Measurements from ENCODE around the gene TSHZ1.

The TSHZ1 gene

GRCh38 chr18:75247611-75248421, 37.2 kb downstream of the TSHZ1 start:
- Histone ChIP-seq H3K4me3 (ENCODE audit: low read length) (no peak overlapping the region), H3K9ac (ENCODE audit: low read length) (no peak overlapping the region)

GRCh38 chr18:75248426-75249174, 38.0 kb downstream of the TSHZ1 start:
- no peak overlapping the region for H3K4me3 ChIP-seq (ENCODE audit: low read length)

More at GRCh38 chr18:75247611-75248421, 37.2 kb downstream of the TSHZ1 start:
- Histone ChIP-seq H3K27ac (ENCODE audit: low read length) (no peak overlapping the region), H3K36me3 (ENCODE audit: control insufficient read depth, low read depth, low read length) (no peaks in the 10 kb centered on the region), H3K9me3 (ENCODE audit: control insufficient read depth, low read depth, low read length) (no peaks in the 10 kb centered on the region), H3K4me1 (ENCODE audit: control insufficient read depth, low read depth, low read length) (no peaks in the 10 kb centered on the region), H3K27me3 (ENCODE audit: control insufficient read depth, insufficient read depth, low read length) (no peaks in the 10 kb centered on the region)

GRCh38 chr18:75249175-75249518, 38.5 kb downstream of the TSHZ1 start:
- H3K27ac ChIP-seq (ENCODE audit: low read length), result no peak overlapping the region

More at GRCh38 chr18:75248426-75249174, 38.0 kb downstream of the TSHZ1 start:
- Histone ChIP-seq H3K27me3 (ENCODE audit: control insufficient read depth, insufficient read depth, low read length) (no peaks in the 10 kb centered on the region), H3K27ac (ENCODE audit: low read length) (no peak overlapping the region), H3K9me3 (ENCODE audit: control insufficient read depth, low read depth, low read length) (no peaks in the 10 kb centered on the region), H3K36me3 (ENCODE audit: control insufficient read depth, low read depth, low read length) (no peaks in the 10 kb centered on the region), H3K4me1 (ENCODE audit: control insufficient read depth, low read depth, low read length) (no peaks in the 10 kb centered on the region), H3K9ac (ENCODE audit: low read length) (no peak overlapping the region)

GRCh38 chr18:75249672-75250470, 39.3 kb downstream of the TSHZ1 start:
- Histone ChIP-seq H3K4me1 (ENCODE audit: control insufficient read depth, low read depth, low read length) (no peaks in the 10 kb centered on the region), H3K9ac (ENCODE audit: low read length) (no peak overlapping the region), H3K9me3 (ENCODE audit: control insufficient read depth, low read depth, low read length) (no peaks in the 10 kb centered on the region), H3K27me3 (ENCODE audit: control insufficient read depth, insufficient read depth, low read length) (no peaks in the 10 kb centered on the region), H3K36me3 (ENCODE audit: control insufficient read depth, low read depth, low read length) (no peaks in the 10 kb centered on the region), H3K4me3 (ENCODE audit: low read length) (no peak overlapping the region), H3K27ac (ENCODE audit: low read length) (no peak overlapping the region)

More at GRCh38 chr18:75249175-75249518, 38.5 kb downstream of the TSHZ1 start:
- H3K9me3 ChIP-seq (ENCODE audit: control insufficient read depth, low read depth, low read length), result no peaks in the 10 kb centered on the region
- H3K4me3 ChIP-seq (ENCODE audit: low read length), result no peak overlapping the region
- H3K9ac ChIP-seq (ENCODE audit: low read length), result no peak overlapping the region
- no peaks in the 10 kb centered on the region for H3K27me3 ChIP-seq (ENCODE audit: control insufficient read depth, insufficient read depth, low read length)
- no peaks in the 10 kb centered on the region for H3K36me3 ChIP-seq (ENCODE audit: control insufficient read depth, low read depth, low read length)
- H3K4me1 ChIP-seq (ENCODE audit: control insufficient read depth, low read depth, low read length), result no peaks in the 10 kb centered on the region

- Histone ChIP-seq H3K9ac (ENCODE audit: low read length) (no peak overlapping the region), H3K4me3 (ENCODE audit: low read length) (no peak overlapping the region), H3K27me3 (ENCODE audit: control insufficient read depth, insufficient read depth, low read length) (no peaks in the 10 kb centered on the region), H3K27ac (ENCODE audit: low read length) (no peak overlapping the region), H3K4me1 (ENCODE audit: control insufficient read depth, low read depth, low read length) (no peaks in the 10 kb centered on the region), H3K9me3 (ENCODE audit: control insufficient read depth, low read depth, low read length) (no peaks in the 10 kb centered on the region), H3K36me3 (ENCODE audit: control insufficient read depth, low read depth, low read length) (no peaks in the 10 kb centered on the region)
Observed at GRCh38 chr18:75250471-75250821, 39.8 kb downstream of the TSHZ1 start.

- Histone ChIP-seq H3K9me3 (ENCODE audit: control insufficient read depth, low read depth, low read length) (no peaks in the 10 kb centered on the region), H3K27me3 (ENCODE audit: control insufficient read depth, insufficient read depth, low read length) (no peaks in the 10 kb centered on the region), H3K27ac (ENCODE audit: low read length) (no peak overlapping the region)
Observed at GRCh38 chr18:75251466-75251865, 40.9 kb downstream of the TSHZ1 start.

GRCh38 chr18:75252136-75252535, 41.5 kb downstream of the TSHZ1 start:
- Histone ChIP-seq H3K36me3 (ENCODE audit: control insufficient read depth, low read depth, low read length) (no peaks in the 10 kb centered on the region), H3K27ac (ENCODE audit: low read length) (no peak overlapping the region), H3K27me3 (ENCODE audit: control insufficient read depth, insufficient read depth, low read length) (no peaks in the 10 kb centered on the region), H3K9ac (ENCODE audit: low read length) (no peak overlapping the region), H3K9me3 (ENCODE audit: control insufficient read depth, low read depth, low read length) (no peaks in the 10 kb centered on the region), H3K4me3 (ENCODE audit: low read length) (no peak overlapping the region), H3K4me1 (ENCODE audit: control insufficient read depth, low read depth, low read length) (no peaks in the 10 kb centered on the region)

More at GRCh38 chr18:75251466-75251865, 40.9 kb downstream of the TSHZ1 start:
- Histone ChIP-seq H3K4me3 (ENCODE audit: low read length) (no peak overlapping the region), H3K4me1 (ENCODE audit: control insufficient read depth, low read depth, low read length) (no peaks in the 10 kb centered on the region), H3K9ac (ENCODE audit: low read length) (no peak overlapping the region), H3K36me3 (ENCODE audit: control insufficient read depth, low read depth, low read length) (no peaks in the 10 kb centered on the region)

GRCh38 chr18:75253043-75253442, 42.4 kb downstream of the TSHZ1 start:
- Histone ChIP-seq H3K4me1 (ENCODE audit: control insufficient read depth, low read depth, low read length) (no peaks in the 10 kb centered on the region), H3K4me3 (ENCODE audit: low read length) (no peak overlapping the region), H3K36me3 (ENCODE audit: control insufficient read depth, low read depth, low read length) (no peaks in the 10 kb centered on the region), H3K27me3 (ENCODE audit: control insufficient read depth, insufficient read depth, low read length) (no peaks in the 10 kb centered on the region), H3K9me3 (ENCODE audit: control insufficient read depth, low read depth, low read length) (no peaks in the 10 kb centered on the region), H3K27ac (ENCODE audit: low read length) (no peak overlapping the region), H3K9ac (ENCODE audit: low read length) (no peak overlapping the region)

- H3K9me3 ChIP-seq (ENCODE audit: control insufficient read depth, low read depth, low read length), result no peaks in the 10 kb centered on the region
Observed at GRCh38 chr18:75253784-75254183, 43.2 kb downstream of the TSHZ1 start.

GRCh38 chr18:75255094-75255493, 44.5 kb downstream of the TSHZ1 start:
- H3K9ac ChIP-seq (ENCODE audit: low read length), result no peak overlapping the region

More at GRCh38 chr18:75253784-75254183, 43.2 kb downstream of the TSHZ1 start:
- Histone ChIP-seq H3K27ac (ENCODE audit: low read length) (no peak overlapping the region), H3K4me1 (ENCODE audit: control insufficient read depth, low read depth, low read length) (no peaks in the 10 kb centered on the region), H3K4me3 (ENCODE audit: low read length) (no peak overlapping the region), H3K36me3 (ENCODE audit: control insufficient read depth, low read depth, low read length) (no peaks in the 10 kb centered on the region), H3K9ac (ENCODE audit: low read length) (no peak overlapping the region), H3K27me3 (ENCODE audit: control insufficient read depth, insufficient read depth, low read length) (no peaks in the 10 kb centered on the region)

GRCh38 chr18:75256376-75256775, 45.8 kb downstream of the TSHZ1 start:
- Histone ChIP-seq H3K36me3 (ENCODE audit: control insufficient read depth, low read depth, low read length) (no peaks in the 10 kb centered on the region), H3K27ac (ENCODE audit: low read length) (no peak overlapping the region), H3K27me3 (ENCODE audit: control insufficient read depth, insufficient read depth, low read length) (no peaks in the 10 kb centered on the region), H3K9me3 (ENCODE audit: control insufficient read depth, low read depth, low read length) (no peaks in the 10 kb centered on the region), H3K9ac (ENCODE audit: low read length) (no peak overlapping the region), H3K4me1 (ENCODE audit: control insufficient read depth, low read depth, low read length) (no peaks in the 10 kb centered on the region), H3K4me3 (ENCODE audit: low read length) (no peak overlapping the region)

More at GRCh38 chr18:75255094-75255493, 44.5 kb downstream of the TSHZ1 start:
- H3K4me1 ChIP-seq (ENCODE audit: control insufficient read depth, low read depth, low read length), result no peaks in the 10 kb centered on the region
- no peaks in the 10 kb centered on the region for H3K9me3 ChIP-seq (ENCODE audit: control insufficient read depth, low read depth, low read length)
- H3K36me3 ChIP-seq (ENCODE audit: control insufficient read depth, low read depth, low read length), result no peaks in the 10 kb centered on the region
- no peaks in the 10 kb centered on the region for H3K27me3 ChIP-seq (ENCODE audit: control insufficient read depth, insufficient read depth, low read length)
- no peak overlapping the region for H3K27ac ChIP-seq (ENCODE audit: low read length)
- H3K4me3 ChIP-seq (ENCODE audit: low read length), result no peak overlapping the region

All from iPS-18a (cell line).